PC-9 (cell line): ENCODE results near the gene COL25A1. TPM values are rescaled to one million over a fixed set of nuclear protein-coding genes. Genes with fewer than 3 reads are reported as not detected.

Source experiments
- BruUV-seq: library from RNA; stranded (reverse); fragments of 400-500 nt; replicated peaks from 2 replicates; lab custom pipeline; 2021; lab: Mats Ljungman, UMichigan
- CTCF ChIA-PET: fragments of 300-600 bp; sonication (Branson Sonifier 250); formaldehyde crosslinking; loops from one replicate; lab custom pipeline; 2022; ENCODE audit warnings: antibody characterized with exemption; lab: Charles Lee
- POLR2A ChIA-PET: fragments of 300-600 bp; sonication (Branson Sonifier 250); formaldehyde crosslinking; loops from one replicate; lab custom pipeline; 2022; ENCODE audit warnings: antibody characterized with exemption; ENCODE audit not compliant: unreplicated experiment; lab: Charles Lee
- DNase-seq, 2 experiments: peaks; one replicate each; pipeline versions ENCODE4 v3.0.0 to v3.0.0-alpha.2; 2015 to 2022; ENCODE audit warnings: mixed read lengths in 1 of 2
- H2AFZ ChIP-seq: fragments of 200-600 bp; sonication (generic); 2 replicates; pipeline ENCODE4 v1.8.1; 2017; ENCODE audit warnings: antibody characterized with exemption
- H3F3A ChIP-seq: fragments of 200-600 bp; sonication (generic); 2 replicates; pipeline ENCODE4 v1.8.1; 2017; ENCODE audit warnings: antibody characterized with exemption, mild to moderate bottlenecking, low read depth; ENCODE audit not compliant: insufficient read depth
- H3K27ac ChIP-seq: fragments of 200-600 bp; sonication (generic); 2 replicates; pipeline ENCODE4 v1.6.1; 2016; ENCODE audit warnings: mixed run types
- H3K27me3 ChIP-seq: fragments of 200-600 bp; sonication (generic); 2 replicates; pipeline ENCODE4 v1.6.1; 2016; ENCODE audit warnings: low read depth, mixed run types; ENCODE audit not compliant: insufficient read depth
- H3K36me3 ChIP-seq: fragments of 200-600 bp; sonication (generic); 2 replicates; pipeline ENCODE4 v1.6.1; 2016; ENCODE audit warnings: low read depth, mixed run types
- H3K4me1 ChIP-seq: fragments of 200-600 bp; sonication (generic); replicated peaks from 2 replicates; pipeline ENCODE4 v1.6.1; 2016; ENCODE audit warnings: mixed run types; ENCODE audit not compliant: insufficient read depth
- H3K4me2 ChIP-seq: fragments of 200-600 bp; sonication (generic); 2 replicates; pipeline ENCODE4 v1.6.1; 2017; ENCODE audit warnings: mixed run types
- H3K4me3 ChIP-seq: fragments of 200-600 bp; sonication (generic); 2 replicates; pipeline ENCODE4 v1.6.1; 2016; ENCODE audit warnings: mixed run types
- H3K79me2 ChIP-seq: fragments of 200-600 bp; sonication (generic); 2 replicates; pipeline ENCODE4 v1.6.1; 2017; ENCODE audit warnings: low read depth, mixed run types
- H3K9me2 ChIP-seq: fragments of 200-600 bp; sonication (generic); 2 replicates; pipeline ENCODE4 v1.8.1; 2017; ENCODE audit warnings: mild to moderate bottlenecking; ENCODE audit not compliant: insufficient read depth
- H3K9me3 ChIP-seq: fragments of 200-600 bp; sonication (generic); 2 replicates; pipeline ENCODE4 v1.8.1; 2016; ENCODE audit warnings: low read depth; ENCODE audit not compliant: insufficient read depth
- H4K20me1 ChIP-seq: fragments of 200-600 bp; sonication (generic); 2 replicates; pipeline ENCODE4 v1.8.1; 2017; ENCODE audit not compliant: insufficient read depth
- EZH2 ChIP-seq: fragments of 200-600 bp; sonication (generic); IDR thresholded peaks from 2 replicates; pipeline ENCODE4 v1.8.0; 2017; ENCODE audit warnings: antibody characterized with exemption, low read depth
- intact Hi-C: fragments of 100-400 bp; cut with micrococcal nuclease; formaldehyde crosslinking; loops from one replicate; pipeline ENCODE4 v1.10.0; 2022; ENCODE audit not compliant: unreplicated experiment
- total RNA-seq: library from RNA; stranded (reverse); gene quantifications from 2 replicates; pipeline ENCODE4 v1.2.3, GENCODE V29; 2021
- TF ChIP-seq, protein P1 (sequence below): fragments of 200-600 bp; sonication (generic); conservative IDR thresholded peaks from 2 replicates; pipeline ENCODE4 v1.6.1; 2017; ENCODE audit warnings: mixed run types, antibody characterized with exemption, mild to moderate bottlenecking, moderate library complexity

Gene COL25A1
- total RNA-seq, 1 experiment from 2014 or later = not detected

DNA sequence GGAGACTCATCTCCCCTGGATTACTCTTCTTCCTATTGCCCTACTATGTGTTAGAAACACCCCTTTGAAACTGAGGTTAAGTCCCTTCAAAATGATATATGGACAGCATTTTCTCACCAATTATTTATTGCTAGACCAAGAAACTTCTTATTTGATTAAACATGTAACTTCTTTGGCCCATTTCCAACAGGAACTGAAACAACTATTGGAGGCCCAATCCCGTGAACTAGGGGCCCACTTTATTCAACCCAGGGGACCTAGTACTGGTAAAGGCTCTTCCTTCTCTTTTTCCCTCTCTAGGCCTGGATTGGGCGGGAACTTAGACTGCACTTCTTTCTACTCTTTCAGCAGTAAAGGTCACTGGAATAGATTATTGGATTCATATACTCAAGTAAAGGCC lies 16.7 kb upstream of the COL25A1 start:
- ChIA-PET POLR2A (no interaction called here), CTCF (no interaction called here)
- Histone ChIP-seq H3K4me1 (no peaks in the 10 kb centered on the region), H3K4me2 (no peak overlapping the region), H3K9me2 (no peaks in the 10 kb centered on the region), H3K27ac (no peak overlapping the region), H3K4me3 (no peak overlapping the region), H3K36me3 (no peaks in the 10 kb centered on the region), H3K79me2 (no peaks in the 10 kb centered on the region), H3F3A (no peaks in the 10 kb centered on the region), H4K20me1 (no peaks in the 10 kb centered on the region), H2AFZ (no peak overlapping the region), H3K27me3 (no peaks in the 10 kb centered on the region), H3K9me3 (no peaks in the 10 kb centered on the region)
- DNase-seq = no peak
- no TSS peak for BruUV-seq
- intact Hi-C loops = no loop called here
- TF ChIP-seq EZH2 = no peak
- TF ChIP-seq, protein P1, sequence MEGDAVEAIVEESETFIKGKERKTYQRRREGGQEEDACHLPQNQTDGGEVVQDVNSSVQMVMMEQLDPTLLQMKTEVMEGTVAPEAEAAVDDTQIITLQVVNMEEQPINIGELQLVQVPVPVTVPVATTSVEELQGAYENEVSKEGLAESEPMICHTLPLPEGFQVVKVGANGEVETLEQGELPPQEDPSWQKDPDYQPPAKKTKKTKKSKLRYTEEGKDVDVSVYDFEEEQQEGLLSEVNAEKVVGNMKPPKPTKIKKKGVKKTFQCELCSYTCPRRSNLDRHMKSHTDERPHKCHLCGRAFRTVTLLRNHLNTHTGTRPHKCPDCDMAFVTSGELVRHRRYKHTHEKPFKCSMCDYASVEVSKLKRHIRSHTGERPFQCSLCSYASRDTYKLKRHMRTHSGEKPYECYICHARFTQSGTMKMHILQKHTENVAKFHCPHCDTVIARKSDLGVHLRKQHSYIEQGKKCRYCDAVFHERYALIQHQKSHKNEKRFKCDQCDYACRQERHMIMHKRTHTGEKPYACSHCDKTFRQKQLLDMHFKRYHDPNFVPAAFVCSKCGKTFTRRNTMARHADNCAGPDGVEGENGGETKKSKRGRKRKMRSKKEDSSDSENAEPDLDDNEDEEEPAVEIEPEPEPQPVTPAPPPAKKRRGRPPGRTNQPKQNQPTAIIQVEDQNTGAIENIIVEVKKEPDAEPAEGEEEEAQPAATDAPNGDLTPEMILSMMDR = no peak

DNA sequence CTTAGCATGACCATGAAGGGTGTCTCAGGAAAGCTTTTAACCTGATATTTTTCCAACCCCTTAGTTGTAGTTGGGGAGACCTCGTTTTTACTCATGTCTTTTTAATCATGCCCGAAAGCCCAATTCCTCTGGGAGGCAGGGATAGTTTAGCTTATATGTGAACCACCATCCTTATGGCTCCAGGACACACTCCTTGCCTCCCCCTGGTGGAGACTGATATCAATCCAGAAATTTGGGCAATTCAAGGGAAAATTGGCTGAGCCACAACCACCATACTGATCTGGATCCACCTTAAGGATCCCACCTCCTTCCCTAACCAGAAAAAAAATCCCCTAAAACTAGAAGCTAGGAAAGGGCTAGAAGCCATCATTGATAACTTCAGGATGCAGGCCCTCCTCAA lies 13.4 kb upstream of the COL25A1 start:
- Histone ChIP-seq H3K79me2 (no peaks in the 10 kb centered on the region), H3K9me3 (no peaks in the 10 kb centered on the region), H2AFZ (no peak overlapping the region), H3K9me2 (no peaks in the 10 kb centered on the region), H3K4me1 (no peaks in the 10 kb centered on the region), H3K4me3 (no peak overlapping the region), H3K36me3 (no peaks in the 10 kb centered on the region), H3K4me2 (no peak overlapping the region), H4K20me1 (no peaks in the 10 kb centered on the region), H3K27ac (no peak overlapping the region), H3K27me3 (no peaks in the 10 kb centered on the region), H3F3A (no peaks in the 10 kb centered on the region)
- TF ChIP-seq, protein P1 = no peak
- TF ChIP-seq EZH2 = no peak
- intact Hi-C loops = no loop called here
- CTCF ChIA-PET = no interaction called here
- BruUV-seq = no TSS peak
- POLR2A ChIA-PET = no interaction called here
- DNase-seq = no peak

DNA sequence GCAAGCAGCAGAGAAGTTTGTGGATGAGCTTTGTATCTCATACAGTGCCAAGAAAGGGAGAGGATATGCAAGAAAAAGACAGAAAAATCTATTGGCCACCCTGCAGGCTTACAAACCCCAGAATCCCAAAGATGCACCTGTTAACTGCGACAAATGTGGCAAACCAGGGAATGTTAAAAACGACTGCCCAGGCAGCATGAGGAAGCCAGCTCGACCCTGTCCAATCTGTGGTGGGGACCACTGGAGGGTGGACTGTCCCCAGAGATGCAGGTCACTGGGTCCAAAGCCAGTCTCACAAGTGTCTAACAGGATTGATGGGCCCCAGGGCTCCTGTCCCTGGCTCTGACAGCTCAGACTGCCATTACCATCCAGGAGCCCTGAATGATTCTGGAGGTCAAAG lies 12.9 kb upstream of the COL25A1 start:
- no TSS peak for BruUV-seq
- ChIA-PET CTCF (no interaction called here), POLR2A (no interaction called here)
- Histone ChIP-seq H2AFZ (no peak overlapping the region), H3K4me3 (no peak overlapping the region), H4K20me1 (no peaks in the 10 kb centered on the region), H3K27ac (no peak overlapping the region), H3F3A (no peaks in the 10 kb centered on the region), H3K36me3 (no peaks in the 10 kb centered on the region), H3K9me2 (no peaks in the 10 kb centered on the region), H3K4me1 (no peaks in the 10 kb centered on the region), H3K79me2 (no peaks in the 10 kb centered on the region), H3K4me2 (no peak overlapping the region), H3K9me3 (no peaks in the 10 kb centered on the region), H3K27me3 (no peaks in the 10 kb centered on the region)
- intact Hi-C loops = no loop called here
- no peak for TF ChIP-seq EZH2
- TF ChIP-seq, protein P1 = no peak
- no peak for DNase-seq
